Activated naive CD8-positive, alpha-beta T cell treated with anti-CD3 and anti-CD28 coated beads, Interleukin-2, amount 50 U/mL, for 24 hours (primary cell): Measurements from ENCODE around the gene ZNF682.
"Not testable (repeated sequence)": the region's sequence is repeated elsewhere in the genome, so short reads cannot be mapped to it uniquely, and the experiment has no call there.

ENCODE experiments used
- ATAC-seq: fragments of 150-1000 bp; cut with Tn5 transposase; one replicate; pipeline ENCODE4 v1.10.0; 2021
- DNase-seq: peaks from one replicate; pipeline ENCODE4 v3.0.0; 2021
- H3K27ac Mint-ChIP-seq: one replicate; pipeline ENCODE4 v1.8.0; 2021; ENCODE audit warnings: mild to moderate bottlenecking, mixed read lengths
- H3K27me3 Mint-ChIP-seq: one replicate; pipeline ENCODE4 v1.8.0; 2021; ENCODE audit warnings: mixed read lengths
- H3K36me3 Mint-ChIP-seq: one replicate; pipeline ENCODE4 v1.8.0; 2021; ENCODE audit warnings: low read depth, mixed read lengths
- H3K4me1 Mint-ChIP-seq: one replicate; pipeline ENCODE4 v1.8.0; 2021; ENCODE audit warnings: mixed read lengths
- H3K4me3 Mint-ChIP-seq: one replicate; pipeline ENCODE4 v1.8.0; 2021; ENCODE audit warnings: mild to moderate bottlenecking, moderate library complexity, mixed read lengths
- H3K9me3 Mint-ChIP-seq: one replicate; pipeline ENCODE4 v1.8.0; 2021; ENCODE audit warnings: mixed read lengths

Gene ZNF682

GRCh38 chr19:20039203-20039723, at the start of gene ZNF682:
Gene ZNF682, minus strand, starts transcription at chr19:20039505. Its CDS starts 160 bp downstream, at chr19:20039345.
- Mint-ChIP-seq H3K4me3 (peak within 1 kb of the TSS; percentile 92), H3K9me3 (no peaks in the 10 kb centered on the region), H3K27me3 (no peaks in the 10 kb centered on the region), H3K4me1 (peaks cover 21% of the 10 kb centered on the region), H3K36me3 (peaks cover 3% of the 10 kb centered on the region), H3K27ac (peak within 1 kb of the TSS; percentile 88)
- DNase-seq (peak; percentile 94), ATAC-seq (peak; percentile 99)

GRCh38 chr19:20082876-20083275, 43.6 kb upstream of the ZNF682 start:
- peaks cover 13% of the 10 kb centered on the region for H3K4me1 Mint-ChIP-seq
- not testable (repeated sequence) for ATAC-seq, H3K4me3 Mint-ChIP-seq, H3K27me3 Mint-ChIP-seq, DNase-seq, H3K27ac Mint-ChIP-seq
- peaks cover 44% of the 10 kb centered on the region for H3K36me3 Mint-ChIP-seq
- H3K9me3 Mint-ChIP-seq, result peaks cover 17% of the 10 kb centered on the region

GRCh38 chr19:20082232-20082833, 43.0 kb upstream of the ZNF682 start:
- ATAC-seq, H3K27me3 Mint-ChIP-seq, DNase-seq, H3K27ac Mint-ChIP-seq, H3K4me3 Mint-ChIP-seq: not testable (repeated sequence)
- peaks cover 13% of the 10 kb centered on the region for H3K9me3 Mint-ChIP-seq
- peaks cover 16% of the 10 kb centered on the region for H3K4me1 Mint-ChIP-seq
- peaks cover 42% of the 10 kb centered on the region for H3K36me3 Mint-ChIP-seq

- DNase-seq (no peak), ATAC-seq (no peak)
- Mint-ChIP-seq H3K4me1 (peaks cover 16% of the 10 kb centered on the region), H3K36me3 (peaks cover 40% of the 10 kb centered on the region), H3K27ac (no peak overlapping the region), H3K9me3 (peaks cover 8% of the 10 kb centered on the region), H3K27me3 (no peaks in the 10 kb centered on the region), H3K4me3 (no peak overlapping the region)
These were observed 41.4 kb upstream of the ZNF682 start for GRCh38 chr19:20080656-20081055.

GRCh38 chr19:20079476-20079875, 40.2 kb upstream of the ZNF682 start:
- H3K9me3 Mint-ChIP-seq, result peaks cover 8% of the 10 kb centered on the region

GRCh38 chr19:20078581-20079031, 39.3 kb upstream of the ZNF682 start:
- Mint-ChIP-seq H3K4me3 (peak overlapping the region; percentile 87), H3K36me3 (peaks cover 33% of the 10 kb centered on the region), H3K27me3 (no peaks in the 10 kb centered on the region), H3K27ac (peak overlapping the region; percentile 35), H3K4me1 (peaks cover 16% of the 10 kb centered on the region), H3K9me3 (peaks cover 8% of the 10 kb centered on the region)
- ATAC-seq, result no peak
- DNase-seq, result peak; percentile 19

More at GRCh38 chr19:20079476-20079875, 40.2 kb upstream of the ZNF682 start:
- peaks cover 36% of the 10 kb centered on the region for H3K36me3 Mint-ChIP-seq
- no peak for DNase-seq
- H3K4me3 Mint-ChIP-seq, result peak overlapping the region; percentile 87
- no peak for ATAC-seq
- H3K4me1 Mint-ChIP-seq, result peaks cover 16% of the 10 kb centered on the region
- no peak overlapping the region for H3K27ac Mint-ChIP-seq
- H3K27me3 Mint-ChIP-seq, result no peaks in the 10 kb centered on the region

- Mint-ChIP-seq H3K9me3 (peaks cover 8% of the 10 kb centered on the region), H3K27ac (peak within 1 kb of the TSS; percentile 35), H3K27me3 (no peaks in the 10 kb centered on the region), H3K4me1 (peaks cover 16% of the 10 kb centered on the region), H3K4me3 (peak within 1 kb of the TSS; percentile 87), H3K36me3 (peaks cover 27% of the 10 kb centered on the region)
- ATAC-seq, result peak; percentile 99
- DNase-seq, result peak; percentile 82
These were observed 38.6 kb upstream of the ZNF682 start, which contains the start of gene ZNF90 for GRCh38 chr19:20077791-20078463. Gene ZNF90, plus strand, starts transcription at chr19:20078000. Its CDS starts 133 bp downstream, at chr19:20078133.

GRCh38 chr19:20072936-20073335, 33.6 kb upstream of the ZNF682 start:
- no peak overlapping the region for H3K27ac Mint-ChIP-seq
- ATAC-seq (no peak), DNase-seq (no peak)
- peaks cover 17% of the 10 kb centered on the region for H3K9me3 Mint-ChIP-seq
- H3K27me3 Mint-ChIP-seq, result peaks cover 4% of the 10 kb centered on the region
- H3K4me1 Mint-ChIP-seq, result peaks cover 4% of the 10 kb centered on the region
- peaks cover 8% of the 10 kb centered on the region for H3K36me3 Mint-ChIP-seq
- H3K4me3 Mint-ChIP-seq, result no peak overlapping the region

GRCh38 chr19:20070691-20071090, 31.4 kb upstream of the ZNF682 start:
- Mint-ChIP-seq H3K4me3 (no peak overlapping the region), H3K27ac (no peak overlapping the region), H3K36me3 (peaks cover 7% of the 10 kb centered on the region), H3K27me3 (peaks cover 9% of the 10 kb centered on the region), H3K9me3 (peaks cover 17% of the 10 kb centered on the region), H3K4me1 (no peaks in the 10 kb centered on the region)
- ATAC-seq (no peak), DNase-seq (no peak)

- H3K27ac Mint-ChIP-seq, H3K27me3 Mint-ChIP-seq, H3K36me3 Mint-ChIP-seq, ATAC-seq, H3K4me1 Mint-ChIP-seq, DNase-seq, H3K4me3 Mint-ChIP-seq: not testable (repeated sequence)
- peaks cover 17% of the 10 kb centered on the region for H3K9me3 Mint-ChIP-seq
These were observed 29.3 kb upstream of the ZNF682 start for GRCh38 chr19:20068559-20068958.

GRCh38 chr19:20067943-20068342, 28.6 kb upstream of the ZNF682 start:
- ATAC-seq (no peak), DNase-seq (no peak)
- peaks cover 7% of the 10 kb centered on the region for H3K36me3 Mint-ChIP-seq
- no peaks in the 10 kb centered on the region for H3K4me1 Mint-ChIP-seq
- H3K9me3 Mint-ChIP-seq, result peaks cover 17% of the 10 kb centered on the region
- no peak overlapping the region for H3K27ac Mint-ChIP-seq
- no peak overlapping the region for H3K4me3 Mint-ChIP-seq
- H3K27me3 Mint-ChIP-seq, result peaks cover 9% of the 10 kb centered on the region

GRCh38 chr19:20066861-20067260, 27.6 kb upstream of the ZNF682 start:
- no peak overlapping the region for H3K27ac Mint-ChIP-seq
- ATAC-seq (no peak), DNase-seq (no peak)
- no peaks in the 10 kb centered on the region for H3K4me1 Mint-ChIP-seq
- peaks cover 5% of the 10 kb centered on the region for H3K36me3 Mint-ChIP-seq
- H3K27me3 Mint-ChIP-seq, result peaks cover 9% of the 10 kb centered on the region
- peaks cover 17% of the 10 kb centered on the region for H3K9me3 Mint-ChIP-seq
- H3K4me3 Mint-ChIP-seq, result no peak overlapping the region

GRCh38 chr19:20060282-20060681, 21.0 kb upstream of the ZNF682 start:
- no peak for ATAC-seq
- H3K4me1 Mint-ChIP-seq, result no peaks in the 10 kb centered on the region

GRCh38 chr19:20058738-20059137, 19.4 kb upstream of the ZNF682 start:
- H3K27me3 Mint-ChIP-seq, result peaks cover 12% of the 10 kb centered on the region
- ATAC-seq, H3K36me3 Mint-ChIP-seq, H3K9me3 Mint-ChIP-seq, H3K4me1 Mint-ChIP-seq, H3K27ac Mint-ChIP-seq, H3K4me3 Mint-ChIP-seq, DNase-seq: not testable (repeated sequence)

More at GRCh38 chr19:20060282-20060681, 21.0 kb upstream of the ZNF682 start:
- H3K4me3 Mint-ChIP-seq, result no peak overlapping the region
- no peak for DNase-seq
- H3K27ac Mint-ChIP-seq, result no peak overlapping the region
- peaks cover 12% of the 10 kb centered on the region for H3K27me3 Mint-ChIP-seq
- H3K36me3 Mint-ChIP-seq, result no peaks in the 10 kb centered on the region
- H3K9me3 Mint-ChIP-seq, result no peaks in the 10 kb centered on the region
